ENCODE data around the gene ISG20.

The ISG20 gene

GRCh38 chr15:88680241-88681001 is 41.6 kb downstream of the ISG20 start:
- Histone ChIP-seq H3K27ac (no peak overlapping the region), H3K4me3 (no peak overlapping the region), H4K20me1 (no peaks in the 10 kb centered on the region), H3K36me3 (no peaks in the 10 kb centered on the region), H3K27me3 (no peaks in the 10 kb centered on the region), H3K9ac (no peak overlapping the region), H3K4me2 (no peak overlapping the region), H3K9me3 (replicated peaks in 1 of 11) (peaks cover 0 to 5% (median 0%) of the 10 kb centered on the region in 11 experiments; a peak in 2 of 22 replicates), H3K4me1 (no peaks in the 10 kb centered on the region)
- TF ChIP-seq Cebpa-rat (IDR thresholded peaks at IDR 0.05) = no peak

- TF ChIP-seq Cebpa-rat (IDR thresholded peaks at IDR 0.05) = no peak
- Histone ChIP-seq H3K9ac (no peak overlapping the region), H3K27ac (no peak overlapping the region), H3K4me1 (no peaks in the 10 kb centered on the region), H3K27me3 (no peaks in the 10 kb centered on the region), H4K20me1 (no peaks in the 10 kb centered on the region), H3K9me3 (replicated peaks in 1 of 11) (no peaks in the 10 kb centered on the region), H3K4me3 (no peak overlapping the region), H3K36me3 (no peaks in the 10 kb centered on the region), H3K4me2 (no peak overlapping the region)
Observed at GRCh38 chr15:88681610-88682221, 42.9 kb downstream of the ISG20 start.

GRCh38 chr15:88684345-88684744 is 45.5 kb downstream of the ISG20 start:
- no peak overlapping the region for H3K9ac ChIP-seq
- H3K27ac ChIP-seq = no peak overlapping the region
- H3K4me1 ChIP-seq = no peaks in the 10 kb centered on the region
- peaks cover 0 to 15% (median 12%) of the 10 kb centered on the region in 11 experiments; a peak in 19 of 22 replicates for H3K9me3 ChIP-seq (replicated peaks in 1 of 11)
- H3K27me3 ChIP-seq = no peaks in the 10 kb centered on the region
- no peaks in the 10 kb centered on the region for H3K36me3 ChIP-seq
- no peak for TF ChIP-seq Cebpa-rat (IDR thresholded peaks at IDR 0.05)
- H4K20me1 ChIP-seq = no peaks in the 10 kb centered on the region
- H3K4me3 ChIP-seq = no peak overlapping the region
- H3K4me2 ChIP-seq = no peak overlapping the region

- Histone ChIP-seq H3K9ac (no peak overlapping the region), H4K20me1 (no peaks in the 10 kb centered on the region), H3K4me1 (no peaks in the 10 kb centered on the region), H3K27ac (no peak overlapping the region), H3K4me2 (no peak overlapping the region), H3K9me3 (replicated peaks in 1 of 11) (peaks cover 0 to 22% (median 16%) of the 10 kb centered on the region in 11 experiments; a peak in 19 of 22 replicates), H3K4me3 (no peak overlapping the region), H3K36me3 (no peaks in the 10 kb centered on the region), H3K27me3 (no peaks in the 10 kb centered on the region)
- TF ChIP-seq Cebpa-rat (IDR thresholded peaks at IDR 0.05) = no peak
Observed at GRCh38 chr15:88686166-88686565, 47.4 kb downstream of the ISG20 start.

- TF ChIP-seq Cebpa-rat (IDR thresholded peaks at IDR 0.05) = no peak
- Histone ChIP-seq H3K36me3 (no peaks in the 10 kb centered on the region), H3K4me3 (no peak overlapping the region), H3K27me3 (no peaks in the 10 kb centered on the region), H3K27ac (no peak overlapping the region), H3K4me2 (no peak overlapping the region), H4K20me1 (no peaks in the 10 kb centered on the region), H3K4me1 (no peaks in the 10 kb centered on the region), H3K9ac (no peak overlapping the region), H3K9me3 (replicated peaks in 1 of 11) (peaks cover 0 to 22% (median 16%) of the 10 kb centered on the region in 11 experiments; a peak in 19 of 22 replicates)
Observed at GRCh38 chr15:88688394-88688933, 49.6 kb downstream of the ISG20 start.

GRCh38 chr15:88690331-88690730 is 51.5 kb downstream of the ISG20 start:
- Histone ChIP-seq H3K4me2 (no peak overlapping the region), H3K9ac (no peak overlapping the region), H3K27me3 (no peaks in the 10 kb centered on the region), H3K36me3 (no peaks in the 10 kb centered on the region), H4K20me1 (no peaks in the 10 kb centered on the region), H3K27ac (no peak overlapping the region), H3K4me3 (no peak overlapping the region), H3K4me1 (no peaks in the 10 kb centered on the region), H3K9me3 (replicated peaks in 1 of 11) (peaks cover 0 to 22% (median 16%) of the 10 kb centered on the region in 11 experiments; a peak in 19 of 22 replicates)
- no peak for TF ChIP-seq Cebpa-rat (IDR thresholded peaks at IDR 0.05)

GRCh38 chr15:88693191-88693590 is 54.4 kb downstream of the ISG20 start:
- TF ChIP-seq Cebpa-rat (IDR thresholded peaks at IDR 0.05) = no peak
- Histone ChIP-seq H3K9ac (no peak overlapping the region), H3K9me3 (replicated peaks in 1 of 11) (peaks cover 0 to 19% (median 16%) of the 10 kb centered on the region in 11 experiments; a peak in 19 of 22 replicates), H3K27me3 (no peaks in the 10 kb centered on the region), H4K20me1 (no peaks in the 10 kb centered on the region), H3K4me3 (no peak overlapping the region), H3K4me1 (no peaks in the 10 kb centered on the region), H3K4me2 (no peak overlapping the region), H3K36me3 (no peaks in the 10 kb centered on the region), H3K27ac (no peak overlapping the region)

GRCh38 chr15:88695101-88695500 is 56.3 kb downstream of the ISG20 start:
- no peak overlapping the region for H3K4me3 ChIP-seq
- no peaks in the 10 kb centered on the region for H3K27me3 ChIP-seq
- H3K9ac ChIP-seq = no peak overlapping the region
- no peaks in the 10 kb centered on the region for H3K4me1 ChIP-seq
- TF ChIP-seq Cebpa-rat (IDR thresholded peaks at IDR 0.05) = no peak
- no peak overlapping the region for H3K27ac ChIP-seq
- H3K36me3 ChIP-seq = no peaks in the 10 kb centered on the region
- no peaks in the 10 kb centered on the region for H4K20me1 ChIP-seq
- peaks cover 0 to 2% (median 0%) of the 10 kb centered on the region in 11 experiments; a peak in 1 of 22 replicates for H3K9me3 ChIP-seq (replicated peaks in 1 of 11)
- H3K4me2 ChIP-seq = no peak overlapping the region

GRCh38 chr15:88695691-88696251 is 57.0 kb downstream of the ISG20 start:
- Histone ChIP-seq H3K9me3 (replicated peaks in 1 of 11) (no peaks in the 10 kb centered on the region), H3K9ac (no peak overlapping the region), H3K4me3 (no peak overlapping the region), H3K27me3 (no peaks in the 10 kb centered on the region), H3K4me1 (no peaks in the 10 kb centered on the region), H4K20me1 (no peaks in the 10 kb centered on the region), H3K27ac (no peak overlapping the region), H3K36me3 (no peaks in the 10 kb centered on the region), H3K4me2 (no peak overlapping the region)
- TF ChIP-seq Cebpa-rat (IDR thresholded peaks at IDR 0.05) = no peak

Data from BLaER1 treated with 17β-estradiol and CSF1 and Interleukin-3, amounts not matched to agents 10 nM and 100 nM (cell line).